TTC549 (cell line): ENCODE measurements around the gene PLTP.
A peak's percentile ranks its signal among the peaks of the same experiment; 100 is the strongest.
"Not testable (repeated sequence)": the region's sequence is repeated elsewhere in the genome, so short reads cannot be mapped to it uniquely, and the experiment has no call there.

Experiments used
- FAIRE-seq: peaks from 2 replicates; lab custom pipeline; 2012; peaks lifted over from hg19 to GRCh38; lab: Jason Lieb, UNC

Gene PLTP

DNA sequence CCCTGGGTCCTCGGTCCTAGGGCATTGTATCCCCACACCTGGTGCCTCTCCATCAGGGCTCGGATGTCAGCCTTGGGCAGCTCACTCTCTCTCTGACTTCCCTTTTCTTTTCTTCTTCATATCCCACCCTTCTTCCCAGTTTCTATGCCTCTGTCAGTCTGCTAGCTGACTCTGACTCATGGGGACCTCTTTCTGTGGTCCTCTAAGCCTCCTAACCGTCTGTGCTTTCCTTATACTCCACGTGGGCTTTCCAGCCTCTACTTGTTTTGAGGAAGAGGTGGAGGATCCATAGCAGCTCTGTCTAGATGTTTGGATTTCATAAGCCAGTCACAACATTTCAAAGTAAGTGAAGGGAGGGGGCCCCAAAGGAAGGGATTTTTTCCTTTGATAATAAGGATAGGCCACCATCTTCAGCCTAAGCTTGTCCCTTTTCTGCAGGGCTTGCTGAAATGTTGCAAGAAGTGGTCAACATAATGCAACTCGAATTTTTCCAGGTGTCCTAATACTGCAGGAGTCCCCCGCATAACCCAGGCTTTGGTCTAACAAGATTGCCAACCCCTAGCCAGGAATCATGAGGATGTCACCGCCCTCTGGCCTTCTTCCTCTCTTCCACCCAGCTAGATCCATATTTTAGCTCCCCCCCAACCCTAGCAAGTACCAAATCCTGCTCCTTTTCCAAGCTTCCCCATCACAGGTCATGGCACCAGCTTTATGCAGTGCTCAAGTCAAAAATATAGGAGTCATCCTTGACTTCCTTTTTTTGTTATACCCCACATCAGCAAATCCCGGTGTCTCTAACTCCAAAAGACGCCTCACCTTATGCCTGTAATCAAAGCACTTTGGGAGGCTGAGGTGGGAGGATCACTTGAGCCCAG is 8.7 kb upstream of the PLTP start:
- no peak for FAIRE-seq

DNA sequence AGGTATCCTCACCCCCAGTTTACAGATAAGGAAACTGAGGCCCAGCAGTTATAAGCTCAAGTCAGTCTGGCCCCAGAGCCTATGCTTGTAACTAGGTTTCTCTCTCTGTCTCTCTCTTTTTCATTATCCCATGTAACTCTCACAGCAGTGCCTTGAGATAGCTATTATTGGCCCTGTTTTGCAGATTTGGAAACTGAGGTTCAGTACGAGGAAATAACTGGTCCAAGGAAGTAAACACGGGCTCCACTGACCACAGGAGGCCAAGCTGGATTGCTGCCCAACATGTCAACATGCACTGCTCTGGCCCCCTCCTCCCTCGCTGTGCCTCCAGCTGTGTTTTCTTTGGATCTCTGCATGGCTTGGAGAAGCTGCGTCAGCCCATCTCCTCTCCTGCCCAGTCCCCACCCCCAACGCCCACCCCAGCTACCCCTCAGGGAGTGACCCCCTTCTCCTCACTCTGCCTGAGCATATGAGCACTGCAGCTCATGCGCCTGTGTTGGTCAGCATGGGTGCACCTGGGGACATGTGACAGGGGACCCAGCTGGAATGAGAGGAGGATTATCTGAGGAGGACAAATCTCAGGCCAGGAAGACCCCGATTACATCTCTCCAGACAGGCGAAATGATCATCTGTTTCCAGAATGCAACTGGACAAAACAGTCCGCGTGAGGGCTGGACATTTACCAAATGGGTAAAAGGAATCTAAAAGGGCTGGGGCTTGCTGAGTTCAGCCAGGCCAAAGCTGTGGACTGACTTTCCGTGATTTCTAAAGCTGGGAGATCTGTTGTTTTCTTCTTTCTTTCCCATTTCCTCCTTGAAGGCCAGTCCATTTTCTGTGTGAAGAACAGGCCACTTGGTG is 7.8 kb upstream of the PLTP start:
- FAIRE-seq = no peak

DNA sequence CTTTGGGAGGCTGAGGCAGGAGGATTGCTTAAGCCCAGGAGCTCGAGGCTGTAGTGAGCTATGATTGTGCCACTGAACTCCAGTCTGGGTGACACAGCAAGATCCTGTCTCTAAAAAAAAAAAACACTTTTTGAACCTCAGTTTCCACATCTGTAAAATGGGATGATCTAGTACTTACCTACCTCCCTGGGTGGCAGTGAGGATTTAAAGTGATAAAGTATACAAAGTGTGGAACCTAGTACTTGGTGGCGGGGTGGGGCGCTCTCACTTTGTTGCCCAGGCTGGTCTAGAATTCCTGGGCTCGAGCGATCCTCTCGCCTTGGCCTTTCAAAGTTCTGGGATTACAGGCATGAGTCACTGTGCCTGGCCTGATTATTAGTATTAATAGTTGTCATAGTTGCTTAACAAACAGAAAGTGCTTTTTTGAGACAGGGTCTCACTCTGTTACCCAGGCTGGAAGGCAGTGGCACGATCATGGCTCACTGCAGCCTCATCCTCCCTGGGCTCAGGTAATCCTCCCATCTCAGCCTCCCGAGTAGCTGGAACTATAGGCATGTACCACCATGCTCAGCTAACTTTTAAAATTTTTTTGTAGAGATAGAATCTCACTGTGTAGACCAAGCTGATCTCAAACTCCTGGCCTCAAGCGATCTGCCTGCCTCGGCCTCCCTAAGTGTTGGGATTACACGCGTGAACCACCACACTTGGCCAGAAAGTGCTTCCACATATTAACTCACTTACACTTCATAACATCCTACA is 7.0 kb upstream of the PLTP start:
- FAIRE-seq = no peak

DNA sequence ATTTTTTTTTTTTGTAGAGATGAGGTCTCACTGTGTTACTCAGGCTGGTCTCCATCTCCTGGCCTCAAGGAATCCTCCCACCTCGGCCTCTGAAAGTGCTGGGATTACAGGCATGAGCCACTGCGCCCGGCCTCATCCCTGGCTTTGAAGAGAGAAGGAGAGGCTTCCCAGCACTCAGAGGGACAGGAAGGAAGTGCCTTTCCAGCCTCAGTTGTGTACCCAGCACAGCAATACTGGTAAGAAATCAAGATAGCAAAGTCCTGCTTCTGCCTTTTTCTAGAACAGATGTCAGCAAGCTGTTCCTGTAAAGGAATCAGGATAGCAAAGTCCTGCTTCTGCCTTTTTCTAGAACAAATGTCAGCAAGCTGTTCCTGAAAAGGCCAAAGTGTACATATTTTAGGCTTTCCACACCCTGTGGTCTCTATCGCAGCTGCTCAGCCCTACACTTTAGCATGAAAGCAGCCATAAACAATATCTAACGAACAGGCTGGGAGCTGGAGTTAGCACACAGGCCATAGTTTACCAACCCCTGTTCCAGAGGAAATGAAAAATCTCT is 6.3 kb upstream of the PLTP start:
- FAIRE-seq = no peak

DNA sequence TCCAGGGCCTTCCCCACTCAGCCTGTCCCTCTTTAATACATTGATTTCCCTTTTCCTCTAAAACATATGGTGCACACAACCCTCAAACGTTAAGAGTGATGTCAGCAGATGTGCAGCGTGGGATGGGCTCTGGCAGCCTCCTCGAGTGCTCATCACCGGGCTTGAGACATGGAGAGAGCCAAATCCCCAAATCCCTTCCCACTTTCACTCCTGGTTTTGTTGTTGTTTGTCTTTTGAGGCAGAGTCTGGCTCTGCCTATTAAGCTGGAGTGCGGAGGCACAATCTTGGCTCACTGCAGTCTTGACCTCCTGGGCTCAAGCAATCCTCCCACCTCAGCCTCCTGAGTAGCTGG is 5.8 kb upstream of the PLTP start:
- FAIRE-seq = no peak

DNA sequence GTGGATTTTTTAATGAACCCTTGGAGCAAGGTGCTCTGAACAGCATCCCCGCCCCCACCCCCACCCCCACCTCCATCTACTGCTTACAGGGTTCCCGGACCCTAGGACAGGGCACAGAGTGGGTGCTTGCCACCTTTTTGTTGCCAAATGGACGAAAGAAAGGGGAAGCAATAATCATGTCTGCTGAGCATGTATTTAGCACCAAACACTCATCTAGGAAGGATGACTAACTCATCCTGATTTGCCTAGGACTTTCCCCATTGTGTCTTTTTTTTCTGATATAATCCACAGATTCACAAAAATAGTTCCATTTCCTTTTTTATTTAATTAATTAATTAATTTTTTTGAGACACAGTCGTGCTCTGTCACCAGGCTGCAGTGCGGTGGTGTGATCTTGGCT is 1.2 kb upstream of the PLTP start:
- no peak for FAIRE-seq

DNA sequence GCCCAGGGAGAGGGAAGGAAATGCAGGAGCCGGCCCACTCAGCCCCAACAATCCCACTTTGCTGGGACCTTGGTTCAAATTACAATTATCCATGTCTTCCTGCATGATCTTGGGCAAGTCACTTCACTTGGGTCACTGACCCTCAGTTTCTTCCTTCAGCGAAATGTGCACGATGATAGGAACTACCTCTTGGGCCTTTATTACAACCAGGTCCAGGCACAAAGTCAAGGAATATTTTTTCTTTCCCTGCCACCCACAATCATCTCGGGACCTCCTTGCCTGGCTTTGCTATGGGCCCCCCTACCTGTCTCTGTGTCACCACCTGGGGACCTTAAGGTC is 358 bp upstream of the PLTP start:
- FAIRE-seq = no peak

DNA sequence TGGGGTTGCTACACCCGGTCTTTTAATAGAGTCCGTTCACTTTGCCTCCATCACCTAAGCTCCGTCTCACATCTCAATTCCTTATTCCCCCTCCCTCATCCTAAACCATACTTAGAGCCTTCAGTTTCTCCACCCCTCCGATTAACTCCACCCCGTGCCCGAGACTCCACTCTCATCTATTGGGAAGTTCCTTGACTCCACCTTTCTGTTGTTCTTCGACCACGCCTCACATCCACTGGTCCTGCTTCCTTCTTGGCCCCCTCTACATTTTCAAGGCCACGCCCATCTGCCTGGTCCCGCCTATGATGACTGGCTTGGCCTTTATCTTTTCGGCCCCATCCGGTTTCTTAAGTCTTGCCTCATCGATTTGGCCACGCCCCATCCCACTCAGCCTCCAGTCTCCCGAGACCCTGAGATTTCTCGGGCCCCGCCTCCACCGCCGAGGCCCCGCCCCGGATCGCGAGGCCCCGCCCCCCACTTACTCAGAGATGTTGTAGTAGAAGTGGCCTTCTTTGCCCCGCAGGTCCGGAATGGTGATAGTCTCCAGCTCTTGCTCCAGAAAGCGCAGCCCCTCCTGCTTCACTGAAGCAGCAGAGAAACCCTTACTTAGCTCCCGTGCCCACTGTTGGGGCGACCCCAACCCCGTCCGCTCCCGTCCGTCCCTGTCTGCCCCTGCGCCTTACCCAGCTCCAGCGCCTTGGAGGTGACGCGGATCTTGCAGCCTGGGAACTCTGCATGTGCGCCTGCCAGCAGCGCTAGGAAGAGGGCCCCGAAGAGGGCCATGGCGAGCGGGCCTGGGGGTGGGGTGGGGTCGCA is 1.1 kb downstream of the PLTP start:
- peak; percentile 95 for FAIRE-seq

DNA sequence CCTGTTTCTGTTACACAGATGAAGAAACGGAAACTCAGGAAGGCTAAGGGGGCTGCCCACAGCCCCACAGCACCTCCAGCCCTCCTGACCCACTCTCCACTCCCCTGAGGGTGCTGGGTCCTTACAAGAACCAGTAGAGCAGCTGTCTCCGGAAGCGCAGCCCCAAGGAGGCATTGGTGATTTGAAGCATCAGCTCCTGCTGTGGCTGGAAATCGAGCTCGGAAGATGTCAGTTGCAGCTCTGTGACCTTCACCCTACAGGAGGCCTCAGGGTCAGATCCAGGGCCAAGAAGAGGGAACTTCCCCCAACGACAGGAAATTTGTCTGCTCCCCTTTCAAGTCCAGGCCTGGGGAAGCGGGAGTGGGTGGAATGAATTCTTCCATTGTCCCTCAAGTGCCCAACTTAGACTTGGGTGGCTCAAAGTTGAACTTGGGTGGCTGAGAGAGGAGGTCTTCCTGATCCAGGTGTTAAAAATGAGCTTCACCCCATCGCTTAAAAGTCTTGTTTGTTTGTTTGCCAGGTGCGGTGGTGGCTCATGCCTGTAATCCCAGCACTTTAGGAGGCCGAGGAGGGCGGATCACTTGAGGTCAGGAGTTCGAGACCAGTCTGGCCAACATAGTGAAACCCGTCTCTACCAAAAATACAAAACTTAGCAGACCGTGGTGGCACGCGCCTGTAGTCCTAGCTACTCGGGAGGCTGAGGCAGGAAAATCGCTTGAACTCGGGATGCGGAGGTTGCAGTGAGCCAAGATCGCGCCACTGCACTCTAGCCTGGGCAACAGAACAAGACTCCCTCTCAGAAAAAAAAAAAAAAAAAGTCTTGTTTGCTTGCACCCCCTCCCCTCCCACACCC is 1.9 kb downstream of the PLTP start:
- no peak for FAIRE-seq

DNA sequence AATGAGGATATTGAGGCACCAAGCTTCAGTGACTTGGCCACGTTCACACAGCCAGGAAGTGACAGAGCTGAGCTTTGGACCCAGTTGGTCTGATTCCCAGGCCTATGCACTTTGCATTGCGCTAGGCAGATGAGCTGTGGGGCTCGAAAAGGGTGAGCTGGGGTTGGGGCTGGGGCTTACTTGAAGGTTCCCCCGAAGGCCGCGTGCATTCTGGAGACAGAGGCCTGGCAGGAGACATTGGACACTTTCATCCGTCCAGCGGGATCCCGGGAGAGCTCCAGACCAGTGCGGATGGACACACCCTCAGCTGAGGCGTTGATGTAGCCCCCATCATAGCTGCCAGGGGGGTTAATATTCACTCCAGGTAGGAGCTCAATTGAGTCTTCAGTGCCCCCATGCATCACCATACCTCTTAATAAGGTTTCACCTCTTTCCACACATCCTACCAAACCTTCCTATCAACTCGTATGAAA is 2.6 kb downstream of the PLTP start:
- no peak for FAIRE-seq

DNA sequence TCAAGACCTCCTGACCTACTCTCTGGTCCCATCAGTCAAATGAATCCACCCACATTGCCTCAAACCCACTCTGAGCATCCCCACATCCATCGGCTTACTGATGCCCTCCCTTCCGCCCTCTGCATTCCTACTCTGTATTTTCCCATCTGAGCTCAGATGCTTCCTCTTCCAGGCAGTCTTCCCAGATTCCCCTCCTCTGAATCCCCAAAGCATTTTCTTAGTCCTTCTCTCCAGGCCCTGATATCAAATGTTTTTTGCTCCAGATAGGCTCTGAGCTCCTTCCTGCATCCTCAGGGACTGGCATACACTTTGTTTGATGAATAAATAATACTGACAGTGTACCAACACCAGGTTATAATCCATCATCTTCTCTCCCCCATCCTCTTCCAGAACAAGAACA is 3.9 kb downstream of the PLTP start:
- FAIRE-seq = no peak

DNA sequence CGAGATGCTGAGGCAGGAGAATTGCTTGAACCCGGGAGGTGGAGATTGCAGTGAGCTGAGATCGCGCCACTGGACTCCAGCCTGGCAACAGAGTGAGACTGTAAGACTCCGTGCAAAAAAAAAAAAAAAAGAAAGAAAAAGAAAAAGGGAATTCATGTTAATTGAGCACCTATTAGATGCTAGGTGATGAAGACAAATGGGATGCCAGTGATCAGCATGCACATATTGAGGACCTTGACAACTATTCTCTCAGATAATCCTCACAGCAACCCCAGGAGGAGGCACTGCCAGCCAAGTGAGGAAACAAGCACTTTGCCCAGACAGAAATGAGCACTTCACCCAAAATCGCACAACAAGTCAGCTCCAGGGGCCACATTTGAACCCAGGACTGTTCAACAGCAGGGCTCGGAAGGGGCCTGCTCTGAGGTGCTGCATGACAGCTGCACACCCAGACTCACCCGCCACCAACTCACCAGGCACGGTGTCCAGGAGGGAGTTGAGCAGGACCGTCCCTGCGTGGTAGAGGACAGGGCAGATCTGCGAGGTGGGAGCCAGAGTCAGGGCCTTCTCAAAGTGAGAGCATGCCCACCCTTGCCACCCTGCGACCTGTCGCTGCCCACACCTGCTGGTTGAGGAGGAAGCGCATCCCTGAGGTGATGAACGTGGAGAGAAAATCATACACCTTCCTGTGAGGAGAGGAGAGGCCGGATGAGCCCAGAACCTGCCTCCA is 4.6 kb downstream of the PLTP start:
- no peak for FAIRE-seq

DNA sequence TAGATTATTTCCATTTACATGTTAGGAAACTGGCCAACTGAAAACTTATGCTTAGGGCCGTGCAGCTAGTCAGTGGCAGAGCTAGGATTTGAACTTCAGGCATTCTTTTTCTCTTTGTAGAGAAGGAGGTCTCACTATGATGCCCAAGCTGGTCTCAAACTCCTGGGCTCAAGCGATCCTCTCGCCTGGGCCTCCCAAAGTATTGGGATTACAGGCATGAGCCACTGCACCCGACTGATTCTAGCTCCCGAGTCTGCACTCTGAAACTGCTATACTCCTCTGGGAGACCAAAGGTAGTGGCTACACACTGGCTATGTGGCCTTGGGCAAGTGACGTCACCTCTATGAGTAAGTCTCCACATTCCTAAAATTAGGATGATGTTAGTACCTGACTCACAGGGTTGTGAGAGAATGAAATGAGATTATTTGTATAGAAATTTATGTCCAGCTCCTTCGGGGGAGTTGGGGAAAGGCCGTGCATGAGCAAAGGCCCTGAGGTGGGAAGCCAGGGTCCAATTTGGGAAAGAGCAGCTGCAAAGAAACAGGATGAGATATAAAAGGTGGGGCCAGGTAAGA is 6.4 kb downstream of the PLTP start:
- no peak for FAIRE-seq

DNA sequence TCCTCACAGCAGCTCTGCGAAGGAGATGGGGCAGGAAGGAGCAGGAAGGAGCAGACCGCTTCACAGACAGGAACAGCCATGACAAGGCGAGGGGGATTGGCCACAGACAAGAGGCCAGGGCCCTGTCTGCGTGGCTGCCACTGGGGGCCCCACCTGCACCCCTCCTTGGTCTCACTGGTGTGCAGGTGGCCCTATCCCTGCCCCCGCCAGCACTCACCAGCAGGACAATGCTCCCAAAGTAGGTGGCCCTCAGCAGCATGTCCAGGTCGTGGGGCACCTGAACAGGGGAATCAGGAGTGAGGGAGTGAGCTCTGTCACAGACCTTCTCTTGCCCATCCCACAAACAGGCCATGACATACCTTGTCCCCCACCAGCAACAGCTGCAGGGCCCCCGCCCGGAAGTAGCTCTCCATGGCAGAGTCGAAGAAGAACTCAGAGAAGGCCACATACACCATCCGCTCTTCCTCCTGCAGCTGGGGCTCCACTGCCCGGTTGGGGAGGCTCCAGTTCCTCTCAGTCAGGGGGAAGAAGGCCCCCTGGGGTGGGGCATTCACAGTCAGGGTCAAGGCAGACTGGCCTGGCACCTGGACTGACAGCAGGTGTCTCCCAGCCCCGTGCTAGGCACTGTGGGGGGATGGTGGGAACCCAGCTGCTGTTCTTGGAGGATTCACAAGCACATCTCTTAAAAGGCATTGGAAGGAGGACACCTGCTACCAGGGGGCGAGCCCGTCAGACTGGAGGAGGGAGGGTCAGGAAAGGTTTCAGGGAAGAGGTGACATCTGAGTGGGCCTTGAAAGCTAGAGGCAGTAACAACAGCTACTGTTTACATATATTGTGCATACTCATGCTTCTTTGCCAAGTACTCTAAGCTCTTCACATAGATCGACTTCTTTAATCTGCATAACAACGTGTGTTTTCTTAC is 7.1 kb downstream of the PLTP start:
- no peak for FAIRE-seq

DNA sequence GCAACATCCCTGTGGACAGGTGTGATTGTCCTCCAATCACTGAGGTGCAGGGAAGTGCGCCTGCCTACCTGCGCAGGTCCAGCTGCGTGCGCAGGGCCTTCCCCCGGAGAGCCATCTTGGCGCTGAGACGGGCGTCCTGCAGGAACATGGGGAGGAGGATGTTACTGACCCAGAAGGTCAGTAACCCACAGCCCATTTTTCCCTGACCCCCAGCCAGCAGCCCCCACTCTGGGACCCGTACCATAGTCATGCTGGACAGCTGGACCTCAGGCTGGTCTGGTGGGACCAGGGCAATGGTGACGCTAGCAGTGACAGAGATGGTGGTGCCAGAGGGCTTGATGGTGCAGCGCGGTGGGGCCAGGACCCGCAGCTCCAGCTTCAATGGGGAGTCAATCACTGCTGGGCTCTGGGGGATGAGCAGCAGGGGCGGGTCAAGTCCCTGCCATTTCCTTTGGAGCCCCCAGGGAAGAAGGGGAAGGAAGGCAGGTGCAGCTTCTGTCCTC is 9.7 kb downstream of the PLTP start:
- FAIRE-seq = no peak

DNA sequence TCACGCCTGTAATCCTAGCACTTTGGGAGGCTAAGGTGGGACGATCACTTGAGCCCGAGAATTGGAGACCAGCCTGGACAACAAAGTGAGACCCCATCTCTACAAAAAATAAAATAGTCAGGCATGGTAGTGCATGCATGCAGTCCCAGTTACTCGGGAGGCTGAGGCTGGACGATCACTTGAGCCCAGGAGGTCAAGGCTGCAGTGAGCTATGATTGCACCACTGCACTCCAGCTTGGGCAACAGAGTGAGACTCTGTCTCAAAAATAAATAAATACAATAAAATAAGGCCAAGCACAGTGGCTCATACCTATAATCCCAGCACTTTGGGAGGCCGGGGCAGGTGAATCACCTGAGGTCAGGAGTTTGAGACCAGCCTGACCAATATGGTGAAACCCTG is 10.6 kb downstream of the PLTP start:
- FAIRE-seq = not testable (repeated sequence)

DNA sequence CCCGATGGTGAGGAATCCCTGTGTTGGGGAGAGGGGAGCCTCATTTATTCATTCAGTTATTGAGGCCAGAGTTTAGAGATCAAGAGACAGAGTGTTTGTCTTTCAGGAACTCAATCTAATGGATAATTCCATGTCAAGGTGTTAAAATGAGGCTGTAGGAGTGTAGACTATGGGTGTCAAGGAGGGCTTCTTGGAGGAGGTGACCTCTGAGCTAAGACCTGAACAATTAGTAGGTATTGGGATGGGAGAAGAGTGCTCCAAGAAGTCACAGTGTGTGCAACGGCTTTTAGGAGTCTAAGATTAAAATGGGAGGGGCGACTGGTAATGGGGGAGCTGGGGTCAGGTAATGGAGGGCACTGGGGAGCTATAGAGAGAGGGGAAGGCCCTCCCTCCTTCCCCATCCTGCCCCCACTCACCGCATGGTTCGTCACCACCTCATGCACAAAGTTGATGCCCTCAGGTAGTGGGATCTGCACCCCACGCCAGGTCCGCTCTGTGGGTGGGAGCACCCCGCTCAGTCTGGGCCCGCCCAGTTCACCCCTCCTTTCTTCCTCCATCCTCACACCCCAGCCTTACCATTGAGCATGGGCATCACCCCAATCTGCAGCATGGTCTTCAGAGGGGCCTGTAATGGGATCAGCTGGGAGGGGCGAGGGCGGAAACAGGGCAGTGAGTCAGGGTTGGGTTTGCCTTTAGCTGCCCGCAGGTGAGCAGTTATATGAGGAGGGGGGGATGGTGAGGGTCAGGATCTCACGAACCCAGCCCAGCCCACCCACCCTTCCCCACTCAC is 12.7 kb downstream of the PLTP start:
- no peak for FAIRE-seq
